ENCODE measurements around the gene METTL25B.
"Not testable (repeated sequence)": the region's sequence is repeated elsewhere in the genome, so short reads cannot be mapped to it uniquely, and the experiment has no call there.

The METTL25B gene

GRCh38 chr1:156748670-156749418, 20.6 kb downstream of the METTL25B start:
- DNase-seq (ENCODE audit: low spot score): no peak

DNA sequence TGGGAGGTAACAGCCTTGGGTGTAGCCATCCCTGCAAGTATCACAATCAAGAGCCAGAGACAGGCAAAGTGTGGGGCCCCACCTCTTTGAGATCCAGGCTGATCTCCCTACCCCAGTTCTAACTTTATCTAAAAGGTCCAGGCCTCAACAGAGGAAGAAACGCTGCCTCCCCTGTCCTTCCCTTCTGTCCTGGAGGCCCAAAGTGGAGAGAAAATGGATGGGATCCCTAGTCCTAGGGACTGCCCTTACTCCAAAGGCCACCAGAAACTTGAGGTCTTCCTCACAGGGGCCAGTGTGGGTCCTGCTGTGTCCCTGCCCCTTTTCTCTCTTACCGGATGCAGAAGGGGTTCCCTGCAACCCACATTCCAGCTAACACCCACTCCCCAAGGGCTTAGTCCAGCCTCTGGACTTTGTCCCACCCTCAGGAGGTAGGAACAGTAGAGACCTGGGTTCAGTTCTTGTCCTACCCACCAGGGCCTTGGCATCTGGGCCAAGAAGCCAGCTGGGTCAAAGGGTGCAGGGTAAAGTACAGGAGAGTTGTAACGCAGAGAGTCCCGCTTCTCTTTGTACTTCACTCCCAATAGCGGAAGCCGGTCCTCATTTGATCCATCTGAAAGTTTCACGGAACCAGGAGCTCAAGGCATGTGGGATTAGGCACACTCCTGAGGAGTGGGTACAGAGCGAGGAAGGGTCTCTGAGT, 21.3 kb downstream of the METTL25B start:
- DNase-seq (ENCODE audit: low spot score): no peak

DNA sequence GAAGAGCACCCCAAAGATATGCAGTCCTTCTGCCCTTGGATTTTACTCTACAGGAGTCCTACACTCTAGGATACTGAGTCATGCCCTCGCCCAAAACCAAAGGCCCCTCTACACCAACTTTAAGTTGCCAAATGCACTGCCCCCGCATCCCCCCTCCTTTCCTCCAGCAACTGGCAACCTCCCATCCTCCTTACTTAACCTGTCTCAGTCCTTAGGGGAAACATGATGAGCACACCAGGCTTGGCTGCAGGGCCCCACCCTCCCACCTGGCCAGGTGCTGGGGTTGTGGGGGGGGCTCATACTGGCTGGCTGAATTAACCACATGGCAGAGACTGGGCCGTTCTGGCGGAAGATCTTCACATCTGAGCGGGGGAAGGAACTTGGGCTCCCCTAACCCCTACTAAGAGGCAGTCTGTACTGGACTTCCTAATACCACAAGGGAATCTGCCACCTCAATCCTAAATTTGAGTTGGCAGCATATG, 22.0 kb downstream of the METTL25B start:
- DNase-seq (ENCODE audit: low spot score): peak; percentile 62

DNA sequence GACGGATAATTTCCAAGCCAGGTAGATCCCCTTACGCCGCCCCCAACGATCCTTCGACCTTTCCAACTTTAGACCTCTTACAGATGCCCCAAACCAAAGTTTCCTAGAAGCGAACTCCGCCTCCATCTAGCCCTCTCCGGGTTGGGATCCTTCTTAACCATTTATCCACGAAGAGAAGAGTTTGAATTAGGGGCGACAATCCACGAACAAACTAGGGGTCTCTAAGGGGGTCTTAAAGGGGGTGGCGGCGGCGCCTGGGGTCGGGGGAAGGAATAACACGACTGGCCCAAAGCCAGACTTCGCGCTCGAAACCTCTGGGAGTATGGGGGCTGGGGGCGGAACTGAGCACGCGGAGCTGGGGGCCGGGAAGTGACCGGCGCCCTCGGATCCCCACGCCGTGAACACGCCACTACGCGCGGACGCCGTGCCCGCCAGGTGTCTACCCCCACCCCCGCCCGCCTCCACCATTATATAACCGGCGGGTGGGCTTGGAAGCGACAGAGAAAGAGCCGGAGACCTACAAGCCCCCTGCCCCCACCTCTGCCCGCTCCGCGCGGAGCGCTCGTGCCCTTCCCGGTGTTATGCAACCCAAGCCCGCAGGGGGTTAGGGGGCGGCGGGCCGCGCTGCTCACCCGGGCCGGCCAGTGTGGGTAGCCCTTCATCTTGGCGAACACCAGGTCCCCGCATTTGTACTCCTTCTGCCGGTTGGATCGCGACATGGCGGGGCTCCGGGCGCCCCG, 22.6 kb downstream of the METTL25B start:
- DNase-seq (ENCODE audit: low spot score): no peak

GRCh38 chr1:156751451-156751756, 23.1 kb downstream of the METTL25B start, which contains the start of gene HDGF:
TSS of gene HDGF (minus strand) at chr1:156751675. CDS start at chr1:156751429, 246 bp downstream.
- DNase-seq (ENCODE audit: low spot score): no peak

DNA sequence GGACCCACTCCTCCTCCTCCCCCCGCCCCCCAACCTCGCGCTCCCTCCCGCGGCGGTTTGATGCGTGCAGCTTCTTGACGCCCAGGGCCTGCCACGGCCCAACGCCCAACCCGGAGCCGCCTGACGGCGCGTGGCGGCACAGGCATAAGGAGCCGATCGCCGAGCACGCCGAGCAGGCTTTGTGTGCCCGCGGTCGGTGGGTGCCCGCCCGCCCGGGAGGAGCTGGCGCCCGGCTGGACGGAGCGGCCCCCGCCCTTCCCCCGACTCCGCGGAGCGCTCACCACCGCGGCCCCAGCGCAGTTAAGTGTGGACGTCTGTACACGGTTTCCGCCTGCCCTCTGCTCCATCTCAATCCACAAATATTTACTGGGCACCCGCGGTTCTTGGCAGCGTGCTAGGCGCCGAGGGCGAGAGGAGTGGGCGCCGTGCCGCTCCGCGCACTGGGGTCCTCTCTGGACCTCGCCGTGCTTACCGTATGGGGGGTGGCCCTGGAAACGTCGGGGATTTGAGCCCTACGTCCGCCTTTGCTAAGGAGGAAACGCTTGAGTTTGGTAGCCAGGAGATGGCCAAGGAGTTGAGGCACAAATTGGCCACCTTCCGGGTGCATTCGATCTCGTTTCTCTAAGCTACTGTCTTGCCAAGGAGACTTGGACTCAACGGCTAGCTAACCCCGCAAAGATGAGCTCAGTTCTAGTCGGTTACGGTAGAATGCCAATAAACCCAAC, 23.6 kb downstream of the METTL25B start:
- peak; percentile 91 for DNase-seq (ENCODE audit: low spot score)

DNA sequence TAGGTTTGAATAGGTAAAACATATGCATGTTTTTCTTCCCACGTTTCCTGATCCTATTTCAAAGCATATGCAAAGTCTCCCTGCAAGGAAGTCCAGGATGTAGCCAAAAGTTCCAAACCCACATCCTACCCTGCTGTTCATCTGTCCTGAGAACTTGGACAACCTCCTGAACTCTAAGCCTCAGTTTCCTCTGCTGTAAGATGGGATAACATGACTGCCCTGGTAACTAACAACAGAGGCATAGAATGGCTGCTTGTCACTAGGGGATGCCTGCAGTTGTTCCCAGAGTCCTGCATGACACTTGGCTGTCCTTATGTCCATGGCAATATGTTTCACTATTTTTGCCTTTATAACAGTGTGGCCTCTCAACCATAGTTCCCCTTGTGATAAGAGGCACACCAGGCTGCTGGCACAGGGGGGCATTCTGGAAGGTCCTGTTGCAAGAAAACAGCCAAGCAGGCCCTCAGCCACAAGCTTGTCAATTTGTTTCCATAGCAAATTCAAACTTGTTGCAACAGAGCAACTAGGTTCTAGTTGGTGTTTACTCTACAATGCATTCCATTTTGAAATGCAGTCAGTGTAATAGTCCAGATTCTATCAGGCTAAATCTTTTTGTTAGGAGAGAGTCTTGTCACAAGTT, 24.7 kb downstream of the METTL25B start:
- no peak for DNase-seq (ENCODE audit: low spot score)

GRCh38 chr1:156754219-156754618, 25.9 kb downstream of the METTL25B start:
- DNase-seq (ENCODE audit: low spot score): no peak

DNA sequence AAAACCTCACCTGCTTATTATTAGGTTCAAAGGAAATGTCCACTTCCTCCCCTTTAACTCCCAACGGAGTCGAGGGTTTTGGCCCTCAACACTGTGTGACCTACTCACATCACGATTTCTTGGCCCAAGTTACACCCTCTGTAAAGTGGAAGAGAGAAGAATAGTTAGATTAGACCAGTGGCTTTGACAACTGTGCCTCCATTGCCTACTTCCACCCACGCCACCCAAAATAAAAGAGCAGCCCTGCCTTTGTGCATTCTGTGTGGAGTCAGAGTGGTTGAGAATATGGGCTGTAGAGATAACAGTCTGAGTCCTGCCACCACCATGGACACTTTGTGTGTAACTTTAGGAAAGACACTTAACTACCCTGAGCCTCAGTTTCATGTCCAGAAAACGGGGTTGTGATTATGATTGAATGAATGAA, 27.3 kb downstream of the METTL25B start:
- no peak for DNase-seq (ENCODE audit: low spot score)

- DNase-seq (ENCODE audit: low spot score): no peak
Measured at GRCh38 chr1:156756355-156756754, 28.1 kb downstream of the METTL25B start.

DNA sequence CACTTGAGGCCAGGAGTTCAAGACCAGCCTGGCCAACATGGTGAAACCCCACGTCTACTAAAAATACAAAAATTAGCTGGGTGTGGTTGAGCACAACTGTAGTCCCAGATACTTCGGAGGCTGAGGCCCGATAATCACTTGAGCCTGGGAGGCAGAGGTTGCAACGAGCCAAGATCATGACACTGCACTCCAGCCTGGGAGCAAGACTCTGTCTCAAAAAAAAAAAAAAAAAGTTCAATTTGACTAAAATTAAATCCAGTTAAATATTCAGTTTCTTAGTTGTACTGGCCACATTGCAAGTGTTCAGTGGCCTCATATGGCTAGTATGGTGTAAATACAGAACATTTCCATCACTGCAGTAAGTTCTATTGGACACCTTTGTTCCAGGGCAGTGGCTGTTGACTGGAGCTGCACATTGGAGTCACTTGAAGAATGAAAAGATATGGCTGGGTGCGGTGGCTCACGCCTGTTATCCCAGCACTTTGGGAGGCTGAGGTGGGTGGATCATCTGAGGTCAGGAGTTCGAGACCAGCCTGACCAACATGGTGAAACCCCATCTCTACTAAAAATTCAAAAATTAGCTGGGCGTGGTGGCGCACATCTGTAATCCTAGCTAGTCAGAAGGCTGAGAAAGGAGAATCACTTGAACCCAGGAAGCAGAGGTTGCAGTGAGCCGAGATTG, 29.4 kb downstream of the METTL25B start:
- not testable (repeated sequence) for DNase-seq (ENCODE audit: low spot score)

DNA sequence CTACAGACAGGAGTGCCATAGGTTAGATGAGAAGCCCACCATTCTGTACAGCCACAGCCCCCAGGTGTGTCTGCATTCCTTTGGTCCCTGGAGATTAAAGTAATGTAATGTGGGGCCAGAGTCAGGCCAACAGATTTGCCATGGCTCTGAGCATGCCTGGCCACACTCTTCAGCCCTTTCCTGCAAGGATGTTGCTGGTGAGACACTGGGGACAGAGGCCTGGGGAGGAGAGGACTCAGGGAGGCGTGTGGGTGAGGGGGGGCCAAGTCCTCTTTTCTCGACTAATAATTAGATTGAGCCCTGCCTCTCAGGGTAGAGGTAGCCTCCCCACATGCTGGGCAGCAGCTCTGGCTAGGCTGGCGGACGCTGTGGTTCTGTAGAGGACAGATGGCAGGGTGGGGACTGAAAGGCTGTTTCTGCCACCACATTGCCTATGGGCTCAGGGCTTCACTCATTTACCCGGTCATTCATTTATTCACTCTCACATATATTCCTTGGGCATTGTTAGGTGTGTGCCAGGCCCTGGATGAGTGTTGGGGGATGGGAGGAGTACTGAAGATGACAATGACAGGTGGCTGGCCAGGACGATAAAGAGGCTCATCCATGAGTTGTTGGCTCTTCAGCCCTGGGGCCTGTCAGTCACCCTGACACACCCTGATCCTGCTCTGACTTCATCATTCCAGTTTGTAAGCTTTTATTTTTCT, 32.0 kb downstream of the METTL25B start:
- no peak for DNase-seq (ENCODE audit: low spot score)

- DNase-seq (ENCODE audit: low spot score): no peak
Measured at GRCh38 chr1:156760796-156761104, 32.5 kb downstream of the METTL25B start.

GRCh38 chr1:156765136-156765535, 36.9 kb downstream of the METTL25B start:
- DNase-seq (ENCODE audit: low spot score): not testable (repeated sequence)

- DNase-seq (ENCODE audit: low spot score): no peak
Measured at GRCh38 chr1:156765666-156766065, 37.4 kb downstream of the METTL25B start.

DNA sequence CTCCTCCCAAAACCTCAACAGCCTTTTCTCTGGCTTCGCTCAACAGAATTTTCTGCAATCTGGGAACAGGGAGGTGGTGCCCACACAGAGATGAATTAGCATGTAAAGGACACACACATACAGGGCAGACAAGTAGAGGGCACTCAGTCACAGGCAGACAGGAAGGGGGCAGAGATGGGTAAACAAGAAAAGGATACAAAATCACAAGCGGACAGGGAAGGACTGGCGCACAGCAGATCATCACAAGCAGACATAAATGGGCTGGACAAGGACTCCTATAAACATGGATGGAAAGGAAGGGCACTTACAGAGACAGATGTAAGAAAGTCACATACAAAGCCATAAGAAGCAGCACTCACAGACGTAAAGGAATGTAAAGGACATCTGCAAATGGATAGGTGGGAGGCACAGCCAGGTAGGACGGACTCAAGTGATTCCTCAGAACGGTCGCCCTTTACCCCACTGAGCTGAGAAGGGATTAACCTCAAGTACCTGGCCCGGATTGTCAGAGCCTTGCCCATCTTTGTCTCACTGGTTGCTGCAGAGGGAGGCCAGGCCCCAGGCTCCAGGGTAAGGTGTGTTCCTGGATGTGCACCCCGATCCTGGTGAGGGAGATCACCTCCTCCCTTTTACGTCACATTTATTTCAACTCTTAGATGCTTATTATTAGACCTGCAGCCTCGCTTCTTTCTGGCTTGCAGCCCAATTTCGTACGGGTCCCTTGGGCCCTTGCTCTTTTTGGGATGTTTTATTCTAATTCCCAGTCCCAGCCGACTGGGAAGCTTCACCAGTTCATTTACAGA, 38.2 kb downstream of the METTL25B start:
- DNase-seq (ENCODE audit: low spot score): no peak

GRCh38 chr1:156767101-156767878, 39.0 kb downstream of the METTL25B start, which contains the start of gene PRCC:
TSS of gene PRCC (plus strand) at chr1:156767535. CDS start at chr1:156767772, 237 bp downstream.
- DNase-seq (ENCODE audit: low spot score): peak; percentile 100

DNA sequence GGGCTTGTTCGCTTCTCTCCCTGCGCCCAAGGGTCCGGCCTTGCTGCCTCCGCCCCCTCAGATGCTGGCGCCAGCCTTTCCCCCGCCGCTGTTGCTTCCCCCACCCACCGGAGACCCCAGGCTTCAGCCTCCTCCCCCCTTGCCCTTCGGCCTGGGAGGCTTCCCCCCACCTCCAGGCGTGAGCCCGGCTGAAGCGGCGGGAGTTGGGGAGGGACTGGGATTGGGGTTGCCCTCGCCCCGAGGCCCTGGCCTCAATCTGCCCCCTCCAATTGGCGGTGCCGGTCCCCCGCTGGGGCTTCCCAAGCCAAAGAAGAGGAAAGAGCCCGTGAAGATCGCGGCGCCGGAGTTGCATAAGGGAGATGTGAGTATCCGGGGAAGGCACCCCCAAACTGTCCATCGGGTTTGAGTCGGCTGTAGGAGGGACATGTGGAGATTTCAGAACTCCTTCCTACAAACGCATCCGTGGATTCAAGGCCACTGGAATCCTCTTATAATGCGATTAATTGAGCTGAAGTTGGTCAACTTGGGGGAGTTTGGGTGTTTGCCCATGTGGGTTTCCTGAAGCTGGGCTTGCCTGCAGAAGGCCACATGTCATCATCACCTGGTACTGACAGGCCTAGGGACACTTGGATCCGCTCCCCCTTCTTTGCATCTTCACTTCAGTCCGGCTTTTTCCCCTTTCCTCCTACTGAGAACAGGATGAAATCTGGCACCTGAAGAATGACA, 39.8 kb downstream of the METTL25B start:
- no peak for DNase-seq (ENCODE audit: low spot score)
